HG02840 (cell line): ENCODE data around the gene NEK11.
A peak's percentile ranks its signal among the peaks of the same experiment; 100 is the strongest.

Source experiments
- ATAC-seq: cut with Tn5 transposase; IDR thresholded peaks from one replicate; pipeline ENCODE4 v1.9.1; 2021; ENCODE audit warnings: mild to moderate bottlenecking, moderate library complexity, moderate number of reproducible peaks; ENCODE audit not compliant: unreplicated experiment, low FRiP score

Gene NEK11

DNA sequence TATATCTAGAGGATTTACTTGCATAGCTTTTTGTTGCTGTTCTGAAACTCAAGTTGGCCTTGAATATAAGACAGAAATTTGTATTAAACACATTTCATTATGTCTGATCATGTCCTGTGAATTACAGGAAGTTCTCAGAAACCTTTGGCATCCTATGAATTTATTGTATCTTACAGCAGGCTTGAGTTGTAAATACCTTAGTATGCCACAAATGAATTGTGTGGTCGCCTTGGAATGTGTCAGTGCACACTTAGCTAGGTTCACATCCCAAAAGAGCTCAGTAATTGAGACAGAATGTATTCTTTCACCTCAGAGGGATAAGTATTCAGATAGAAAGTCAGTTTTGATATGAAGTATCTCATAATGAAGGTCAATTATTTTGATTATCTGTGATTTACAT, 83.4 kb downstream of the NEK11 start:
- no peak for ATAC-seq

DNA sequence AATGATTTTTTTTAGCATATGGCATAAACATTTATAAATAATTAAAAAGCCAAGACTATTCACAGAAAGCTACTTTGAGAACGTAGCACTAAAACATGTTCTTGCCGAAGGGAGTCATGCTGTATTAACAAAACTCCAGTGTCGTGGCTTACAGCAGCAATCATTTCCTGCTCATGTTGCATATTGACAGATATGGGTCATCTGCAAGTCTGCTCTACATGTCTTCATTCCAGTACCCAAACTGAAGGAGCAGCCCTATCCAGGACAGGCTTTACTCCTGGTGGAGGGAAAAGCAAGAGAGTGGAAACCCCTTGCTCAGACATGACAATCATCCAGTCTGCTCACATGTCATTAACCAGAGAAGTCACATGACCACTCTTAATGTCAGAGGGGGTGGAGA, 87.6 kb downstream of the NEK11 start:
- no peak for ATAC-seq

DNA sequence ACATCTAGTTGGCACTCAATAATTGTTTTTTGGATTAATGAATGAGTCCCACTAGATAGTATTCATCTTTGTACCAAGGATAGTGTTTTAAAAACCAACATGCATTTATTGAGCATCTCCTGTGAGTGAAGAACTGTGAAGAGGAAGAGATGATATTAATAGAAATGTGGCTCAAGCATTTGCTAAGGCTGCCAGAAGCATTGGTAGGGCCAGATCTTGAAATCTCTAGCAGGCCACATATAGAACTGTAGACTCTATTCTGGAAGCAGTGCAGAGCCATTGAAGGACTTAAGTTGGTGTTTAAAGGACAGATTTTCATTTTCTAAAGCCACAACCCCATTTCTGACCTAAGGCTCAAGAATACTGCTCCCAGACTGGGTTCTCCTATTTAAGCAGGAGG, 99.0 kb downstream of the NEK11 start:
- no peak for ATAC-seq

- ATAC-seq, result no peak
Measured at GRCh38 chr3:131140891-131141290, 114.2 kb downstream of the NEK11 start.

- no peak for ATAC-seq
Measured at GRCh38 chr3:131141770-131142169, 115.1 kb downstream of the NEK11 start.

DNA sequence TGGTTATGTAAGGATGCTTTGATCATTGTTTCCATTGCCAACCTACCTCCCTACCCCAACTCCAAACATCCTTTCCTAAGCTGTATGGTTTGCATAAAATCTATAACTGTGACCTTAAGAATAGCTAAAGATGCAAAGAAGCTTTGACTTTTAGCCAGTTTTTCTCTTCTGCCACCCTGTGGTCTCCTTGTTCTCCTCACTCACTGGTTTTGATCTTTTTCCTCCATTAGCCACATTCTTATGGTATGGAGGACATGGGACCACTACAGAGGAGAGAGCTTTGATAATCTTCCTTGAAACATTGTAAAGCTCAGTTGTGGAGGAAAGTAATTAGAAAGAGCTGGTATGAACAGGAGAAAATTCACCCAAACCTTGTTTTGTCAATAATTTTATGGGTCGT, 115.9 kb downstream of the NEK11 start:
- ATAC-seq, result no peak

- no peak for ATAC-seq
Measured at GRCh38 chr3:131143802-131144201, 117.1 kb downstream of the NEK11 start.

GRCh38 chr3:131147534-131147933, 120.9 kb downstream of the NEK11 start:
- ATAC-seq, result no peak

GRCh38 chr3:131158434-131158833, 131.8 kb downstream of the NEK11 start:
- ATAC-seq, result no peak

- no peak for ATAC-seq
Measured at GRCh38 chr3:131162516-131162915, 135.8 kb downstream of the NEK11 start.

GRCh38 chr3:131167867-131168266, 141.2 kb downstream of the NEK11 start:
- ATAC-seq, result no peak

GRCh38 chr3:131169331-131169730, 142.7 kb downstream of the NEK11 start:
- no peak for ATAC-seq

GRCh38 chr3:131172502-131173200, 146.0 kb downstream of the NEK11 start:
- ATAC-seq, result no peak

GRCh38 chr3:131174752-131175151, 148.1 kb downstream of the NEK11 start:
- ATAC-seq, result peak; percentile 65

GRCh38 chr3:131178710-131179375, 152.2 kb downstream of the NEK11 start:
- no peak for ATAC-seq

DNA sequence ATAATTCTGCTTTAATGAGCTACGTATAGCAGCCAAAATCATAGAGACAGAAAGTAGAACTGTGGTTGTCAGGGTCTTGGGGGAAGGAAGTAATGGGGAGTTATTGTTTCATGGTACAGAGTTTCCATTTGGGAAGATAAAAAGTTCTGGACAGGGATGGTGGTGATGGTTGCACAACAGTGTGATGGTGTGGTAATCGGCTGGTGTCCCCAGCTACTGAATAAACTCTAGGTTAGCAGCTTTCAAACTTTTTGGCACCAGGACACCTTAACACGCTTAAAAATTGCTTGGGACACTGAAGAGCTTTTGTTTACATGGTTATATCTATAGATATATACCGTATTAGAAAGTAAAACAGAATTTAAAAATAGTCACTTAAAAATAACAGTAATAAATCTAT, 166.0 kb downstream of the NEK11 start:
- ATAC-seq, result no peak

GRCh38 chr3:131193641-131194238, 167.1 kb downstream of the NEK11 start:
- ATAC-seq, result no peak

- no peak for ATAC-seq
Measured at GRCh38 chr3:131194816-131195215, 168.1 kb downstream of the NEK11 start.

- ATAC-seq, result no peak
Measured at GRCh38 chr3:131200636-131201199, 174.0 kb downstream of the NEK11 start.

DNA sequence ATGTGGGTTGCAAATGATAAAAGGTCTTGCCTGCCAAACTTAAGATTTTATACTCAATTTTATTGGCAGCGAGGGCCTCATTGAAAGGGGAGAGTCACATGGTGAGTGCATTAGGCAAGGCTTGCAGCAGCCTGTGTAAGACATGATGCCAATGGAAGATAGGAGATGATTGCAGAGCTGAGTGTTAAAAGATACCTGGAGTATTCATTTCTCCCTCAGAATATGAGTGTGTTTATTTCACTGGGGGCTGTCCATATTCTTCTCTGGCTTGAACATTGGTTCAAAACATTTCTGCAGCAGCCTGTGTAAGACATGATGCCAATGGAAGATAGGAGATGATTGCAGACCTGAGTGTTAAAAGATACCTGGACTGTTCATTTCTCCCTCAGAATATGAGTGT, 189.7 kb downstream of the NEK11 start:
- ATAC-seq, result no peak

- no peak for ATAC-seq
Measured at GRCh38 chr3:131216801-131217200, 190.1 kb downstream of the NEK11 start.
